Endodermal cell (in vitro differentiated cells): Measurements from ENCODE around the gene HTR3A. TPM values are rescaled to one million over a fixed set of nuclear protein-coding genes. Genes with fewer than 3 reads are reported as not detected.

Experiments
- DNase-seq: peaks from one replicate; pipeline ENCODE4 v3.0.0-alpha.2; 2017
- H3K27ac ChIP-seq: 2 replicates; pipeline ENCODE4 v1.5.1; 2013; ENCODE audit warnings: mild to moderate bottlenecking, low read depth, low read length, moderate library complexity
- H3K27me3 ChIP-seq: 2 replicates; pipeline ENCODE4 v1.6.1; 2013; ENCODE audit warnings: mild to moderate bottlenecking, low read length, moderate library complexity; ENCODE audit not compliant: insufficient read depth, control insufficient read depth, poor library complexity, severe bottlenecking
- H3K36me3 ChIP-seq: 2 replicates; pipeline ENCODE4 v1.7.0; 2013; ENCODE audit warnings: mild to moderate bottlenecking, low read length, moderate library complexity; ENCODE audit not compliant: control insufficient read depth, insufficient read depth
- H3K4me1 ChIP-seq: one replicate; pipeline ENCODE4 v1.7.0; 2013; ENCODE audit warnings: low read length; ENCODE audit not compliant: control insufficient read depth, insufficient read depth
- H3K4me3 ChIP-seq: 2 replicates; pipeline ENCODE4 v1.5.1; 2013; ENCODE audit warnings: mild to moderate bottlenecking, low read length, moderate library complexity
- H3K9ac ChIP-seq: 2 replicates; pipeline ENCODE4 v1.6.1; 2013; ENCODE audit warnings: mild to moderate bottlenecking, low read length, moderate library complexity; ENCODE audit not compliant: poor library complexity, severe bottlenecking; ENCODE audit errors: extremely low read depth
- H3K9me3 ChIP-seq: 2 replicates; pipeline ENCODE4 v1.6.1; 2013; ENCODE audit warnings: mild to moderate bottlenecking, low read length, moderate library complexity; ENCODE audit not compliant: control insufficient read depth
- H3K27ac Mint-ChIP-seq: 2 replicates; pipeline ENCODE4 v1.8.0; 2020; ENCODE audit warnings: mixed read lengths
- H3K27me3 Mint-ChIP-seq: 2 replicates; pipeline ENCODE4 v1.8.0; 2021; ENCODE audit warnings: mild to moderate bottlenecking, mixed read lengths; ENCODE audit not compliant: insufficient read depth
- H3K36me3 Mint-ChIP-seq: 2 replicates; pipeline ENCODE4 v1.8.0; 2020; ENCODE audit warnings: low read depth, mixed read lengths
- H3K4me1 Mint-ChIP-seq: 2 replicates; pipeline ENCODE4 v1.8.0; 2020; ENCODE audit warnings: mixed read lengths
- H3K4me3 Mint-ChIP-seq: 2 replicates; pipeline ENCODE4 v1.8.0; 2020; ENCODE audit warnings: mild to moderate bottlenecking, moderate library complexity, mixed read lengths
- H3K9me3 Mint-ChIP-seq: 2 replicates; pipeline ENCODE4 v1.8.0; 2020; ENCODE audit warnings: mild to moderate bottlenecking, mixed read lengths
- WGBS, 2 experiments: methylation state at CpG; one replicate each; pipeline versions ENCODE4 v1.1.5 to v1.1.7; 2013; ENCODE audit warnings: missing lambda C conversion rate in 2 of 2, mixed read lengths in 1 of 2; ENCODE audit not compliant: insufficient coverage in 1 of 2, insufficient read length in 1 of 2; 5-methylcytosine and 5-hydroxymethylcytosine counted together
- total RNA-seq, 2 donors: library from RNA; stranded (reverse); fragmentation: NEBNext Ultra II Directional in 1 of 2; extraction: Animal tissue kit (Norgen Biotek cat#: 25700) in 1 of 2; gene quantifications; 2 replicates in 1 of 2; 3 replicates in 1 of 2; pipeline ENCODE4 v1.2.1, GENCODE V29; 2021
- TF ChIP-seq, protein P1 (sequence below): fragments of 200-600 bp; sonication (generic); conservative IDR thresholded peaks from 2 replicates; pipeline ENCODE4 v1.5.0; 2021; ENCODE audit warnings: antibody characterized with exemption, mild to moderate bottlenecking

Gene HTR3A
- total RNA-seq, 2 donors from 2014 or later, result 0.55 TPM; not detected in 1

- H3K4me3 ChIP-seq, result no peak overlapping the region
- 46 to 58% methylated on average over 2 to 5 of the region's 7 CpGs for WGBS, 2 experiments
These were observed 17.7 kb downstream of the HTR3A start for GRCh38 chr11:113992459-113993110.

DNA sequence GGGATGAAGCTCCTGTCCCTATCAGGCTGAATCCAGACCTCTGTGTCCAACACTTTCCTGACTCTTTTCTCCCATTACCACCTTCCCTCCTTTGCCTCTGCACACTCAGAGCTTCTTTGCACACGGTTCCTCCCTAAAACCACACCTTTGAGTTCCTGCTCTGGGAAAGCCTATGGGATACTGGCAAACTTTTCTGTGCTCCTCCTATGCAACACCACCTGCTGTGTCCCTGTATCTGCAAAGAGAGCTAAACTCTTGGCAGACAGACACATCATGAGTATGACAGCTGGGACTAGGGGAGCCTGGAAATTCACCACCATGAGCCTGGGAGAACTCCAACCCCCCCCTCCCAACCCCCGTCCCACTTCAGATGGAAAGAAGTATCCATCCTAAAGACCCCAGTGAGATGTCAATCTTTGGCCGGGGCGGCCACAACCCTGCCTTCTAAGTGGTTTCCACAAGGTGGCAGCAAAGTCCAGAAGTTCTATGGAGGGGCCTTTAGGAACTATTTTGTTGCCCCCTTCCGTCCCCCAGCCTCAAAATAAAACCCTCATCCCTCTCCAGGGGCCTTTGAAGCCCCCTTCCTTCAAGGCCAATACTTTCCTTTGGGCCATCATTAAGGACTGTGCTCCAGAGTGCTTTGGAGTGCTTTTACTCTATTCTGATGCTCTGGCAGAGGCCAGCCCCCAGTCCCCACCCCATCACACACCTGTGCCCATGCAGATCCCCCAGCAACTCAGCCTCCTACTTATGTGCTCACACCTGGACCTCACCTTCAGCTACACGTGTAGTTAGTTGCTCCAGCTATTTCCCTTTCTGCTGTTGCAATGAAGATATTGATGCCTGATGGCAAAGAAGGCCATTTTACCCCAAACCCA, 19.4 kb downstream of the HTR3A start:
- H3K9ac ChIP-seq, result no peak overlapping the region
- DNase-seq, result peak; percentile 87

More at GRCh38 chr11:113992459-113993110, 17.7 kb downstream of the HTR3A start:
- no peak overlapping the region for H3K27ac Mint-ChIP-seq
- peaks cover 7% of the 10 kb centered on the region for H3K27me3 Mint-ChIP-seq
- Histone ChIP-seq H3K4me1 (peaks cover 7% of the 10 kb centered on the region), H3K36me3 (no peaks in the 10 kb centered on the region), H3K9ac (no peak overlapping the region), H3K27me3 (no peaks in the 10 kb centered on the region), H3K27ac (no peak overlapping the region), H3K9me3 (no peaks in the 10 kb centered on the region)
- no peak for DNase-seq
- no peak overlapping the region for H3K4me3 Mint-ChIP-seq
- peaks cover 9% of the 10 kb centered on the region for H3K4me1 Mint-ChIP-seq
- H3K36me3 Mint-ChIP-seq, result no peaks in the 10 kb centered on the region
- H3K9me3 Mint-ChIP-seq, result no peaks in the 10 kb centered on the region
- TF ChIP-seq, protein P1, sequence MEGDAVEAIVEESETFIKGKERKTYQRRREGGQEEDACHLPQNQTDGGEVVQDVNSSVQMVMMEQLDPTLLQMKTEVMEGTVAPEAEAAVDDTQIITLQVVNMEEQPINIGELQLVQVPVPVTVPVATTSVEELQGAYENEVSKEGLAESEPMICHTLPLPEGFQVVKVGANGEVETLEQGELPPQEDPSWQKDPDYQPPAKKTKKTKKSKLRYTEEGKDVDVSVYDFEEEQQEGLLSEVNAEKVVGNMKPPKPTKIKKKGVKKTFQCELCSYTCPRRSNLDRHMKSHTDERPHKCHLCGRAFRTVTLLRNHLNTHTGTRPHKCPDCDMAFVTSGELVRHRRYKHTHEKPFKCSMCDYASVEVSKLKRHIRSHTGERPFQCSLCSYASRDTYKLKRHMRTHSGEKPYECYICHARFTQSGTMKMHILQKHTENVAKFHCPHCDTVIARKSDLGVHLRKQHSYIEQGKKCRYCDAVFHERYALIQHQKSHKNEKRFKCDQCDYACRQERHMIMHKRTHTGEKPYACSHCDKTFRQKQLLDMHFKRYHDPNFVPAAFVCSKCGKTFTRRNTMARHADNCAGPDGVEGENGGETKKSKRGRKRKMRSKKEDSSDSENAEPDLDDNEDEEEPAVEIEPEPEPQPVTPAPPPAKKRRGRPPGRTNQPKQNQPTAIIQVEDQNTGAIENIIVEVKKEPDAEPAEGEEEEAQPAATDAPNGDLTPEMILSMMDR, result no peak

DNA sequence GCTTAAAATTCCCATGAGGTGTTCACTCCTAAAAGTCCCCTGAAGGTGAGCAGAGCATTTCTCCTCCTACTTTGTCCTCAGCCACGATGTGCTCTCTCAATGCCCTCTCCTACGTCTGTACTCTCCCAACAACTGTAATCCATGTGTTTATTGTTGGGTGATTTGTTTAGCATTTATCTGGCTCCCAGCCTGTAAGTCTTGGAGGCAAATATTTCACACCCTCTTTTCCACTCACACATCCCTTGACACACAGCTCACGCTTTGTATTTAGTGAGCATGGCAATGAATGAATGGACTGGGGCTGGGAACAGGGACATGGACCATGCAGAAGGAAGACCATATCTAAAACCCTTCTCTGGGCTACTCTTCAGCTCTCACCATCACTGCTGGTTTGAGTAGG, 22.6 kb downstream of the HTR3A start:
- no peak overlapping the region for H3K4me3 ChIP-seq
- peaks cover 6% of the 10 kb centered on the region for H3K4me1 Mint-ChIP-seq
- no peak overlapping the region for H3K4me3 Mint-ChIP-seq
- H3K36me3 Mint-ChIP-seq, result no peaks in the 10 kb centered on the region
- no peaks in the 10 kb centered on the region for H3K9me3 ChIP-seq
- TF ChIP-seq, protein P1, result no peak
- H3K27ac ChIP-seq, result no peak overlapping the region
- H3K27me3 Mint-ChIP-seq, result peaks cover 6% of the 10 kb centered on the region
- WGBS, 2 experiments, result 100% methylated on average over 1 of the region's 3 CpGs; no CpG with 5 or more reads in 1 of the 2 experiments
- H3K9ac ChIP-seq, result no peak overlapping the region
- no peak overlapping the region for H3K27ac Mint-ChIP-seq
- H3K27me3 ChIP-seq, result no peaks in the 10 kb centered on the region
- no peaks in the 10 kb centered on the region for H3K36me3 ChIP-seq
- no peaks in the 10 kb centered on the region for H3K9me3 Mint-ChIP-seq
- H3K4me1 ChIP-seq, result peaks cover 5% of the 10 kb centered on the region
- no peak for DNase-seq

More for the DNA sequence above, 19.4 kb downstream of the HTR3A start:
- H3K27ac Mint-ChIP-seq, result no peak overlapping the region
- peaks cover 7% of the 10 kb centered on the region for H3K4me1 ChIP-seq
- no peaks in the 10 kb centered on the region for H3K36me3 ChIP-seq
- no peak overlapping the region for H3K4me3 ChIP-seq
- 12 to 14% methylated on average over 4 to 6 of the region's 6 CpGs for WGBS, 2 experiments
- TF ChIP-seq, protein P1, result peak; percentile 86
- no peak overlapping the region for H3K27ac ChIP-seq
- H3K4me1 Mint-ChIP-seq, result peaks cover 9% of the 10 kb centered on the region
- no peaks in the 10 kb centered on the region for H3K9me3 Mint-ChIP-seq
- H3K27me3 ChIP-seq, result no peaks in the 10 kb centered on the region
- H3K4me3 Mint-ChIP-seq, result no peak overlapping the region
- no peaks in the 10 kb centered on the region for H3K36me3 Mint-ChIP-seq
- no peaks in the 10 kb centered on the region for H3K9me3 ChIP-seq
- peaks cover 6% of the 10 kb centered on the region for H3K27me3 Mint-ChIP-seq
